Activated CD4-positive, alpha-beta T cell treated with anti-CD3 and anti-CD28 coated beads, Interleukin-2, amount 10 ng/mL, durations not matched to agents 24 days and 14 days (primary cell): ENCODE measurements around the gene RNASEL. TPM values are rescaled to one million over a fixed set of nuclear protein-coding genes. Genes with fewer than 3 reads are reported as not detected.

Experiments
- DNase-seq: peaks from one replicate; pipeline ENCODE4 v3.0.0; 2022
- H3K27ac Mint-ChIP-seq: one replicate; pipeline ENCODE4 v1.8.0; 2022; ENCODE audit warnings: mild to moderate bottlenecking, mixed read lengths
- H3K27me3 Mint-ChIP-seq: one replicate; pipeline ENCODE4 v1.8.0; 2022; ENCODE audit warnings: mixed read lengths
- H3K36me3 Mint-ChIP-seq: one replicate; pipeline ENCODE4 v1.8.0; 2022; ENCODE audit warnings: low read depth, mild to moderate bottlenecking, mixed read lengths
- H3K4me1 Mint-ChIP-seq: one replicate; pipeline ENCODE4 v1.8.0; 2021; ENCODE audit warnings: mixed read lengths
- H3K4me3 Mint-ChIP-seq: one replicate; pipeline ENCODE4 v1.8.0; 2022; ENCODE audit warnings: mild to moderate bottlenecking, moderate library complexity, mixed read lengths
- H3K9me3 Mint-ChIP-seq: one replicate; pipeline ENCODE4 v1.8.0; 2021; ENCODE audit warnings: mixed read lengths
- intact Hi-C: fragments of 100-400 bp; cut with micrococcal nuclease; formaldehyde crosslinking; loops from one replicate; pipeline ENCODE4 v1.15.1; 2023
- total RNA-seq: library from RNA; stranded (reverse); gene quantifications from 2 replicates; pipeline ENCODE4 v1.2.3, GENCODE V29; 2022

The RNASEL gene
- total RNA-seq, 1 donor from 2014 or later, result 4.8 TPM

- DNase-seq, result peak; percentile 83
- H3K27ac Mint-ChIP-seq, result peak overlapping the region; percentile 94
- peaks cover 31% of the 10 kb centered on the region for H3K27me3 Mint-ChIP-seq
- intact Hi-C loops, result loop anchor here (1.0 to 10.0 kb wide), 6 partner anchors 26 to 1520 kb away; partner anchors contain the start of genes NPL and RNASEL
- peaks cover 5% of the 10 kb centered on the region for H3K9me3 Mint-ChIP-seq
- peaks cover 4% of the 10 kb centered on the region for H3K36me3 Mint-ChIP-seq
- H3K4me3 Mint-ChIP-seq, result peak overlapping the region; percentile 70
- H3K4me1 Mint-ChIP-seq, result peaks cover 62% of the 10 kb centered on the region
Measured at GRCh38 chr1:182614796-182615454, 25.9 kb upstream of the RNASEL start.

GRCh38 chr1:182611787-182612186, 22.7 kb upstream of the RNASEL start:
- H3K27me3 Mint-ChIP-seq, result peaks cover 21% of the 10 kb centered on the region
- intact Hi-C loops, result loop anchor here (10.0 kb wide), 1 partner anchor 1517 kb away; no protein-coding TSS in a partner anchor
- H3K36me3 Mint-ChIP-seq, result peaks cover 2% of the 10 kb centered on the region
- H3K9me3 Mint-ChIP-seq, result no peaks in the 10 kb centered on the region
- H3K4me1 Mint-ChIP-seq, result peaks cover 63% of the 10 kb centered on the region
- no peak for DNase-seq
- no peak overlapping the region for H3K4me3 Mint-ChIP-seq
- no peak overlapping the region for H3K27ac Mint-ChIP-seq

GRCh38 chr1:182611326-182611725, 22.3 kb upstream of the RNASEL start:
- DNase-seq, result no peak
- Mint-ChIP-seq H3K27ac (peak overlapping the region; percentile 29), H3K9me3 (no peaks in the 10 kb centered on the region), H3K27me3 (peaks cover 19% of the 10 kb centered on the region), H3K4me1 (peaks cover 60% of the 10 kb centered on the region), H3K36me3 (peaks cover 2% of the 10 kb centered on the region), H3K4me3 (no peak overlapping the region)
- intact Hi-C loops, result loop anchor here (10.0 kb wide), 1 partner anchor 1517 kb away; no protein-coding TSS in a partner anchor

- Mint-ChIP-seq H3K27me3 (peaks cover 17% of the 10 kb centered on the region), H3K27ac (no peak overlapping the region), H3K4me3 (no peak overlapping the region), H3K36me3 (no peaks in the 10 kb centered on the region), H3K9me3 (no peaks in the 10 kb centered on the region), H3K4me1 (peaks cover 55% of the 10 kb centered on the region)
- intact Hi-C loops, result loop anchor here (10.0 kb wide), 1 partner anchor 1516 kb away; no protein-coding TSS in a partner anchor
- DNase-seq, result no peak
Measured at GRCh38 chr1:182610606-182611194, 21.6 kb upstream of the RNASEL start.

- no peaks in the 10 kb centered on the region for H3K36me3 Mint-ChIP-seq
- H3K9me3 Mint-ChIP-seq, result no peaks in the 10 kb centered on the region
- H3K27me3 Mint-ChIP-seq, result peaks cover 17% of the 10 kb centered on the region
- DNase-seq, result no peak
- no peak overlapping the region for H3K4me3 Mint-ChIP-seq
- peaks cover 58% of the 10 kb centered on the region for H3K4me1 Mint-ChIP-seq
- H3K27ac Mint-ChIP-seq, result peak overlapping the region; percentile 32
- intact Hi-C loops, result no loop called here
Measured at GRCh38 chr1:182608845-182609610, 20.0 kb upstream of the RNASEL start.

- DNase-seq, result no peak
- Mint-ChIP-seq H3K27me3 (peaks cover 11% of the 10 kb centered on the region), H3K4me1 (peaks cover 51% of the 10 kb centered on the region), H3K27ac (no peak overlapping the region), H3K36me3 (no peaks in the 10 kb centered on the region), H3K9me3 (no peaks in the 10 kb centered on the region), H3K4me3 (no peak overlapping the region)
- intact Hi-C loops, result no loop called here
Measured at GRCh38 chr1:182608236-182608635, 19.2 kb upstream of the RNASEL start.

GRCh38 chr1:182607566-182607965, 18.5 kb upstream of the RNASEL start:
- H3K27ac Mint-ChIP-seq, result no peak overlapping the region
- intact Hi-C loops, result no loop called here
- DNase-seq, result no peak
- H3K4me3 Mint-ChIP-seq, result no peak overlapping the region
- no peaks in the 10 kb centered on the region for H3K9me3 Mint-ChIP-seq
- no peaks in the 10 kb centered on the region for H3K36me3 Mint-ChIP-seq
- H3K27me3 Mint-ChIP-seq, result peaks cover 7% of the 10 kb centered on the region
- H3K4me1 Mint-ChIP-seq, result peaks cover 53% of the 10 kb centered on the region

- Mint-ChIP-seq H3K36me3 (no peaks in the 10 kb centered on the region), H3K27ac (no peak within 1 kb of the TSS), H3K4me3 (no peak within 1 kb of the TSS)
Measured at GRCh38 chr1:182604175-182605164, 15.4 kb upstream of the RNASEL start, which contains the start of gene RGS16. Gene RGS16, minus strand, starts transcription at chr1:182604389. Its CDS starts 130 bp downstream, at chr1:182604259.

GRCh38 chr1:182603646-182604174, 14.7 kb upstream of the RNASEL start:
- H3K36me3 Mint-ChIP-seq, result no peaks in the 10 kb centered on the region
- H3K4me1 Mint-ChIP-seq, result peaks cover 40% of the 10 kb centered on the region
- no peak overlapping the region for H3K27ac Mint-ChIP-seq
- no peak for DNase-seq
- H3K4me3 Mint-ChIP-seq, result no peak overlapping the region
- intact Hi-C loops, result loop anchor here (1.0 to 5.0 kb wide), 6 partner anchors 13 to 867 kb away; partner anchors contain the start of gene DHX9
- H3K9me3 Mint-ChIP-seq, result no peaks in the 10 kb centered on the region
- no peaks in the 10 kb centered on the region for H3K27me3 Mint-ChIP-seq

More at GRCh38 chr1:182604175-182605164, 15.4 kb upstream of the RNASEL start, which contains the start of gene RGS16:
- Mint-ChIP-seq H3K27me3 (peaks cover 2% of the 10 kb centered on the region), H3K4me1 (peaks cover 45% of the 10 kb centered on the region), H3K9me3 (no peaks in the 10 kb centered on the region)
- intact Hi-C loops, result loop anchor here (5.0 kb wide), 1 partner anchor 58 kb away; no protein-coding TSS in a partner anchor
- DNase-seq, result peak; percentile 98

- no peak overlapping the region for H3K4me3 Mint-ChIP-seq
Measured at GRCh38 chr1:182602935-182603645, 14.0 kb upstream of the RNASEL start.

GRCh38 chr1:182601913-182602312, 12.9 kb upstream of the RNASEL start:
- peaks cover 30% of the 10 kb centered on the region for H3K4me1 Mint-ChIP-seq
- H3K4me3 Mint-ChIP-seq, result no peak overlapping the region
- H3K27ac Mint-ChIP-seq, result no peak overlapping the region
- no peaks in the 10 kb centered on the region for H3K9me3 Mint-ChIP-seq
- intact Hi-C loops, result loop anchor here (1.0 to 5.0 kb wide), 4 partner anchors 60 to 869 kb away; partner anchors contain the start of gene NPL
- no peak for DNase-seq
- H3K27me3 Mint-ChIP-seq, result no peaks in the 10 kb centered on the region
- peaks cover 4% of the 10 kb centered on the region for H3K36me3 Mint-ChIP-seq

More at GRCh38 chr1:182602935-182603645, 14.0 kb upstream of the RNASEL start:
- Mint-ChIP-seq H3K36me3 (no peaks in the 10 kb centered on the region), H3K27ac (no peak overlapping the region), H3K4me1 (peaks cover 34% of the 10 kb centered on the region), H3K27me3 (no peaks in the 10 kb centered on the region), H3K9me3 (no peaks in the 10 kb centered on the region)
- peak; percentile 85 for DNase-seq
- intact Hi-C loops, result loop anchor here (1.0 to 5.0 kb wide), 6 partner anchors 13 to 868 kb away; partner anchors contain the start of gene DHX9

- H3K27me3 Mint-ChIP-seq, result no peaks in the 10 kb centered on the region
- no peak overlapping the region for H3K27ac Mint-ChIP-seq
- H3K36me3 Mint-ChIP-seq, result peaks cover 4% of the 10 kb centered on the region
- no peaks in the 10 kb centered on the region for H3K9me3 Mint-ChIP-seq
- peak; percentile 91 for DNase-seq
- no peak overlapping the region for H3K4me3 Mint-ChIP-seq
- peaks cover 27% of the 10 kb centered on the region for H3K4me1 Mint-ChIP-seq
- intact Hi-C loops, result loop anchor here (1.0 to 5.0 kb wide), 3 partner anchors 61 to 188 kb away; partner anchors contain the start of gene NPL
Measured at GRCh38 chr1:182601416-182601786, 12.3 kb upstream of the RNASEL start.
